ENCODE data around the gene AMZ1. TPM values are rescaled to one million over a fixed set of nuclear protein-coding genes. Genes with fewer than 3 reads are reported as not detected.

The AMZ1 gene
- total and polyA plus RNA-seq, 10 of the 15 experiments (the other 5 are each of a cell fraction or from before 2014, with no cell fraction given): 0.02 to 2.0 (median 0.69) TPM

GRCh38 chr7:2643386-2644219 is 44.4 kb upstream of the AMZ1 start:
- intact Hi-C loops (cut with micrococcal nuclease; ENCODE audit: unreplicated experiment): no loop called here
- no peak overlapping the region for H3K9ac ChIP-seq (ENCODE audit: control insufficient read depth, insufficient read depth, low read length)

More at GRCh38 chr7:2643386-2644219, 44.4 kb upstream of the AMZ1 start:
- 0 out of 3 replicates have a peak, but pooled peaks have one; percentile 2 for ATAC-seq
- FAIRE-seq: no peak
- Histone ChIP-seq H2AFZ (ENCODE audit: control insufficient read depth, low read depth, low read length) (no peak overlapping the region), H3K27ac (ENCODE audit: control insufficient read depth, insufficient read depth) (no peak overlapping the region), H3K4me3 (no peak overlapping the region), H3K27me3 (replicated peaks in 1 of 2; ENCODE audit: control insufficient read depth in 2 of 2, insufficient read depth in 2 of 2, low read length in 1 of 2) (no peaks in the 10 kb centered on the region), H3K4me2 (ENCODE audit: control insufficient read depth, insufficient read depth) (no peak overlapping the region), H3K9me3 (replicated peaks; ENCODE audit: control insufficient read depth, insufficient read depth, low read length) (no peaks in the 10 kb centered on the region), H4K20me1 (ENCODE audit: control insufficient read depth, insufficient read depth) (no peaks in the 10 kb centered on the region), H3K79me2 (ENCODE audit: control insufficient read depth, insufficient read depth, low read length) (peaks cover 7% of the 10 kb centered on the region), H3K36me3 (ENCODE audit: control insufficient read depth in 2 of 2, insufficient read depth in 2 of 2, low read length in 1 of 2) (peaks cover 0 to 11% of the 10 kb centered on the region in 2 experiments; a peak in 3 of 4 replicates), H3K4me1 (ENCODE audit: control insufficient read depth, insufficient read depth, low read length) (peaks cover 30% of the 10 kb centered on the region)
- ChIA-PET RAD21 (ENCODE audit: unreplicated experiment) (interaction anchor here (1.6 kb wide), 1 partner anchor 28 kb away, joined by 3 read pairs; no protein-coding TSS in a partner anchor), POLR2A (interaction anchor here (0.6 to 2.9 kb wide), 3 partner anchors 10 to 16 kb away, joined by 3 to 8 read pairs (median 5); no protein-coding TSS in a partner anchor), SMC1A (ENCODE audit: uncharacterized antibody, unreplicated experiment) (interaction anchor here (0.7 to 4.0 kb wide), 4 partner anchors 13 to 77 kb away, joined by 3 to 17 read pairs (median 6); partner anchors contain the start of gene TTYH3), CTCF (interaction anchor here (0.7 to 4.1 kb wide), 8 partner anchors 12 to 91 kb away, joined by 3 to 26 read pairs (median 5); partner anchors contain the start of gene TTYH3)
- BruUV-seq (replicated peaks): no TSS peak
- no peak for DNase-seq (ENCODE audit: low read depth, low spot score)
- TF ChIP-seq, protein P1, sequence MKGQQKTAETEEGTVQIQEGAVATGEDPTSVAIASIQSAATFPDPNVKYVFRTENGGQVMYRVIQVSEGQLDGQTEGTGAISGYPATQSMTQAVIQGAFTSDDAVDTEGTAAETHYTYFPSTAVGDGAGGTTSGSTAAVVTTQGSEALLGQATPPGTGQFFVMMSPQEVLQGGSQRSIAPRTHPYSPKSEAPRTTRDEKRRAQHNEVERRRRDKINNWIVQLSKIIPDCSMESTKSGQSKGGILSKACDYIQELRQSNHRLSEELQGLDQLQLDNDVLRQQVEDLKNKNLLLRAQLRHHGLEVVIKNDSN (IDR thresholded peaks at IDR 0.05; ENCODE audit: borderline replicate concordance, extremely low read length, insufficient read depth, low read depth, low read length): no peak
- no peak for TF ChIP-seq YBX1 (IDR thresholded peaks at IDR 0.05)
- TF ChIP-seq PML (IDR thresholded peaks at IDR 0.05; ENCODE audit: low read length): no peak
- TF ChIP-seq, protein P2, sequence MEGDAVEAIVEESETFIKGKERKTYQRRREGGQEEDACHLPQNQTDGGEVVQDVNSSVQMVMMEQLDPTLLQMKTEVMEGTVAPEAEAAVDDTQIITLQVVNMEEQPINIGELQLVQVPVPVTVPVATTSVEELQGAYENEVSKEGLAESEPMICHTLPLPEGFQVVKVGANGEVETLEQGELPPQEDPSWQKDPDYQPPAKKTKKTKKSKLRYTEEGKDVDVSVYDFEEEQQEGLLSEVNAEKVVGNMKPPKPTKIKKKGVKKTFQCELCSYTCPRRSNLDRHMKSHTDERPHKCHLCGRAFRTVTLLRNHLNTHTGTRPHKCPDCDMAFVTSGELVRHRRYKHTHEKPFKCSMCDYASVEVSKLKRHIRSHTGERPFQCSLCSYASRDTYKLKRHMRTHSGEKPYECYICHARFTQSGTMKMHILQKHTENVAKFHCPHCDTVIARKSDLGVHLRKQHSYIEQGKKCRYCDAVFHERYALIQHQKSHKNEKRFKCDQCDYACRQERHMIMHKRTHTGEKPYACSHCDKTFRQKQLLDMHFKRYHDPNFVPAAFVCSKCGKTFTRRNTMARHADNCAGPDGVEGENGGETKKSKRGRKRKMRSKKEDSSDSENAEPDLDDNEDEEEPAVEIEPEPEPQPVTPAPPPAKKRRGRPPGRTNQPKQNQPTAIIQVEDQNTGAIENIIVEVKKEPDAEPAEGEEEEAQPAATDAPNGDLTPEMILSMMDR (IDR thresholded peaks at IDR 0.05 in 2 of 3, conservative IDR thresholded peaks at IDR 0.05 in 1 of 3; ENCODE audit: control insufficient read depth in 2 of 3, extremely low read depth in 1 of 3, insufficient read depth in 1 of 3, low read depth in 3 of 3, low read length in 3 of 3): peak; percentile 8 to 42 (median 26); a peak in 2 of 6 replicates
- 75% methylated on average over 27 of the region's 29 CpGs for WGBS (ENCODE audit: insufficient coverage, insufficient replicate concordance, low lambda C conversion rate, missing lambda C conversion rate)
- in situ Hi-C loops (cut with MboI): no loop called here

Data from GM12878 (cell line).